Measurements from ENCODE around the gene CD247. TPM values are rescaled to one million over a fixed set of nuclear protein-coding genes. Genes with fewer than 3 reads are reported as not detected.
A peak's percentile ranks its signal among the peaks of the same experiment; 100 is the strongest.

CD247 gene
- polyA plus RNA-seq, 3 donors: 0.37 to 0.92 (median 0.49) TPM

DNA sequence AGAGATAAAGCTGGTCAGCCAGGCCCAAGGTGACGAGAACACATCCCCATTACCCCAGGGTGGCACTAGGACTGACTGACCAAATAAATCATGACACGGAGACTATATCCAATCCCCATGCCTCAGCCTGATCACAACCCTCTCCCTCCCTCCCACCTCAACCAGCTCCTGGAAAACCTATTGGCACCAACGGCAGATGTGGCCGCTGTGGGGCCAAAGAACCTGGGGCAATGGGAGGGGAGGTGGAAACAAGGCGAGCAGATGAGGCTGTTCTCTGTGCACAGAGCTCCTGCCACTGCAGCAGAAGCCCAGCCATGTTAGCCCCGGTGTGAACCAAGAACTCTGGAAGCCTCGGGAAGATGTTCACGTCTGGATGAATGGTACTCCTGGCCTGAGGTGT, 77.6 kb downstream of the CD247 start:
- no peak for DNase-seq (ENCODE audit: low read depth in 3 of 3, low spot score in 2 of 3)

DNA sequence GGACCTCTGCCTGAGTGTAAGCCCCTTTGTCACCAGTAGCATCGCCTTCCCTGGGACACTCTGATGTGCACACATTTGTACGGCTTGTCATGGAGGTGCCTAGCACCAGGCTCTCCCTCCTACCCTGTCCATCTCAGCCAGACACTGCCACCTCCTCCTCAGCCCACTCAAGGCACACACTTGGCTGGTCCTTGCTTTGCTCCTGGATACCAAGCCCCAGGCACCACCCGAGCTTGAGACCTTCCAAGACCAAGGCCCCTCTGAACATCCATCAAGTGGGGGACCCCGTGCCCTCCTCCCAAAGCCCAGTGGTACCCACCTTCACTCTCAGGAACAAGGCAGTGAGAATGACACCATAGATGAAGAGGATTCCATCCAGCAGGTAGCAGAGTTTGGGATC, 78.0 kb downstream of the CD247 start:
- DNase-seq (ENCODE audit: low read depth in 3 of 3, low spot score in 2 of 3): no peak

DNA sequence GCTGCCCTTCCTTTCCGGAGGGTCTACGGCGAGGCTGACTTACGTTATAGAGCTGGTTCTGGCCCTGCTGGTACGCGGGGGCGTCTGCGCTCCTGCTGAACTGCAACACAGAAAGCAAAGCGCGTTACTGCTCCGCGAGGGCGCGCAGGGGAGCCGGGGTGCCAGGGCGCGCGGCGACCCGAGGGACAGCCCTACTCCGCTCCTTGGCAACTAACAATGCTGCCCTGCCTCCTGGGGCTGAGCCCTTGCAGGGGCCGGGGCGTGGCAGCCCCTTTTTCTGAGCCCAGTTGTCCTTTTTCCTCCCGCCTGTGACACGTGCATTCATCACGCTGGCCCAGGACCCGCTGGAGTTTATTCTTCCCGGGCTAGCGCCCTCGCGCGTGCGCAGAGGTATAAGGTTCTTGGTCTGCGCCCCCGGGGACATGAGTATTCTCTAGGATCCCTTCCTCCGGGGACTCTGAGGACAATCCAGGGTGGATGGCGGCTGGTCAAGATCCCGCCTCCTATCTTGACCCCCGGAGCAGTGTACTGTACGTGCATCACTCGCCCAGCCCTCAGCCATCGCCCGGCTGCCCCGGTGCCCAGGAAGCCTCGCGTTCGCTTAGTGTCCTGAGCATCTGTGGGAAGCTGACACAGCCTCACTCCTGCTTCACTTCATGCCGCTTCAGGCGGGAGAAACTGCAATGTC, 78.9 kb downstream of the CD247 start:
- DNase-seq (ENCODE audit: low read depth in 3 of 3, low spot score in 2 of 3): peak in 1 of 3 donors; percentile 41

DNA sequence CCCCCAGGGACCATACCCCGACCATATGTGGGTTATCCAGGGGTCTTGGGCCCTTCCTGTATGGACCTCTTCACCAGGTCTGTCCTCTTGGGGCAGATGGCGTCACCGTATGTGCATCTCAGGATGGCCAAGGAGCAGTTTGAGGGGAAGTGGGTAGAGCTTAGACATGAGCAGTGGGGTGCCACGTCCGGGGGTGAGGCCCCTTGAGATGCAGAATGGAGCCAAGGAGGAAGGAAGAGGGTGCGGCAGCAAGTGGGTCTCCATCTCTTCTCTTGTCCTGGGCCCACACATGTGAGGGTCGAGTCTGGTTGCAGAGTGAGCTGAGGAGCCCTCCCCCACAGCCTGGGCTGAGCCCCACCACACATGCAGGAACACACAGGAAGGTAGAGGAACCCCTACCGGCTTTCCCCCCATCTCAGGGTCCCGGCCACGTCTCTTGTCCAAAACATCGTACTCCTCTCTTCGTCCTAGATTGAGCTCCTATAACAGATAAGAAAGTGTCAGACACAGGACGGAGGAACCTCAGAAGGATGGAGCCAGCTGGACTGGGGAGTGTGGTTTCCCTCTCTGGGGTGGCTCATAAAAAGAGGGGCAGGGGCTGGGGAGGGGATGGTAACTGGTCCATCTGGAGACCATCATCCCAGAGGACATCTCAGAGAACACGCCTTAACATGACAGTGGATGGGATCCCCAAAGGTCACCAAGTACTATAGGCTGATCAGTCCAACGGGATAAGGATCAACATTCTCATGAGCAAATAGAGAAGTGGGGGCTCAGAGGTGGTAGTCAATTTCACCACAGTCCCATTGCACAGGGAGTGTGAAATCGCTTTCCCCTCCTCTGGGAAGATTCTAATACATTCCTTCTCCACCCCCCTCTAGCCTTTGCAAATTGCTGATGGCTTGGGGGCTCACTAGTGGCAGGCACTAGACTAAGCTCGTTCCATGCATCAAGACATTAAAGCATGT, 79.9 kb downstream of the CD247 start:
- DNase-seq (ENCODE audit: low read depth in 3 of 3, low spot score in 2 of 3): no peak

DNA sequence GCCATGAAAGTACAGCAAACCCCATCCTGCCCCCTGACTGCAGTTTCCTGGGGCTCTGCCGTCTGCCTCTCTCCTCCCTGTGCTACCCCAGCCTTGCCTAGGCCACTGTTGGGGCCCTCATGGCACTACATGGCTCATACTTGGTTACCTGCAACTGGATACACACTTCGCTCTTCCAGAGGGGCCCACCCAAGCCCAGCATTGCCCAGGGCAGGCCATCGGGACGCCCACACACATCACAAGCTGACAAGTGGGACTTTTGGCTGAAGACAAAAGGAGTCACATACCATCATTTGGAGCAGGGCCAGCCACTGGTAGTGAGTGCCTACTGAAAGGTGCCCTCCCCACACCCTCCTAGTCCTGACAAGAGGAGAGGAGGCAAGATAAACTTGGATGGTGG, 82.8 kb downstream of the CD247 start:
- DNase-seq (ENCODE audit: low read depth in 3 of 3, low spot score in 2 of 3): no peak

DNA sequence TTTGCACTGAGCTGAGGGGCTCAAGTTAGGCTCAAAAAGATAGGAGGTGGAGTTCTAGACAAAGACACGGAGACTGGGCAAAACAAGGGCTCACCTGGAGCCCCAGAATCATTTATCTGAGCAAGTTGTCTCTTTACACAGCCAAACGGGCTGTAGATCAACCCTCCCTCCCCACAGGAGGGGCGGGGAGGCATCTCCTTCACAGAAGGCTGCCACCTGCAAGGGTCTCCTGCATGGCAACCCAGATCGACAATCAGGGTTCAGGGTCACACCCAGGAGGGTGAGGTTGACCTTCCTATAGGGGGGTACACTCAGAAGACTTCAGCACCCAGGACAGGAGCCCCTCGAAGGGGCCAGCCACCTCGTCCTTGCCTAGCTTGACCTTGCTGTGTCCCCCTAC, 84.0 kb downstream of the CD247 start:
- DNase-seq (ENCODE audit: low read depth in 3 of 3, low spot score in 2 of 3): no peak

DNA sequence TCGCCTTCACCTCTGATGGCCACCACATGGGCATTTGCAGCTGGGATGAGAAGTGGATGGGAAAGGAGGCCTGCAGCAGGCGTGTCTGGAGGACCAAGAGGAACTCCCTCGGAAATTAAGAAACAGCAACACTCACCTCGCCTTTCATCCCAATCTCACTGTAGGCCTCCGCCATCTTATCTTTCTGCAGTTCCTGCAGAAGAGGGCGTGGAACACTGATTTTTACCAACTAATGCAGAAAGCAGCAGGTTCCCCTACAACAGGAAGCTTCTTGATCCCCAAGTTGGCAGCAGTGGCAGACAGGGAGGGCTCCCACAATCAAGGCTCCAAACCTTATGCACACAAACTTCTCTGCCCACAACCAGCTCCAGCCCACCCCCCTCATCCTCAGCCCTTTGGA, 84.4 kb downstream of the CD247 start:
- DNase-seq (ENCODE audit: low read depth in 3 of 3, low spot score in 2 of 3): no peak

DNA sequence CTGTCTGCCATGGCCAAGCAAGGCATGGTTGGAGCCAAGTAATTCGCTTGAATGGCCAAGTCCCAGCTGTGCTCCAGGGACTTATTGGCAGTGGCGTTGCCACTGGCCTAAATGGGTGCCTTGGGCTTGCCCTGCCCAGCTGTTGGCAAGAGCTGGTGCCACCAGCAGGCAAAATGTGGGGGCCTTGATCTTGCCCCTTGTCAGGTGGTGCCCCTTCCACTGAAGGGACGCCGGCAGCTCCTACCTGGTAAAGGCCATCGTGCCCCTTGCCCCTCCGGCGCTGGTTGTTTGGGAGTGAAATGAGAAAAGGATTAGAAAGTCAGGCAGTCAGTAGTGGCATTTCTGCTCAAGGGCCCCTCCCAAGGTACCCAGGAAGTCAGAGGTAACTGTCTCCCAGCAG, 85.5 kb downstream of the CD247 start:
- DNase-seq (ENCODE audit: low read depth in 3 of 3, low spot score in 2 of 3): no peak

DNA sequence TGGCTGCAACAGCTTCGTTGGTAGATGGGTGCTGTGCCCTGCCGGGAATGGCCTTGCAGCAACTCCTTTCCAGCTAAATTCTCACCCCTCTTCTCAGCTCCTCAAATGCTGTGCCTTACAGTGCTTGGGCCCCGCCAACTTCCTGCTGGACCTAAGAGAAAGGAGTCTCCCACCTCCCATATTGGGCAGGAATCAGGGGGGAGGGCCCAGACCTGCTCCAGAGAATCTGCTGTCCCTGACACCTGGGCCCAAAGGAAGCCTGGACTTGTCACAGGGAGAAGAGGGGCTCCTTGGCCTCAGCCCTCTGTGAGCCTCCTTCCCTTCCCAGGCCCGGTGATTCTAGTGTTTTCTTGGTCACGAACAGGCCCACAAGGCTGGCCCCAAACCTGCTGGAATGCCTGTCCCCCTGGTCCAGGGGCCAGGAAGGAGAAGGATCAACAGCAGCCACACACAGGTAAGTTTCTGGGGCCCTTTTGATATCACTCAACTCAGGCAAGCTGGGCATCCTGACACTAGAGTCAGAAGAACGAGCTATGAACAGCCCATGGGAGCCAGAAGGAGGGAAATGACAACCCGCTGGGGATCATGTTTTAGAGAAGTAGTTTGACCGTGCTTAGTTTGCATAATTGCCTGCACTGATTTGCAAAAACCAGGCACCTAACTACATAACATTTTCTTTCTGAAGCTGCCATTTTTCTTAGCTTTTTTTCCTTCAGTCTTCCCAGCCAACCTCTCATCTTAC, 86.2 kb downstream of the CD247 start:
- no peak for DNase-seq (ENCODE audit: low read depth in 3 of 3, low spot score in 2 of 3)

DNA sequence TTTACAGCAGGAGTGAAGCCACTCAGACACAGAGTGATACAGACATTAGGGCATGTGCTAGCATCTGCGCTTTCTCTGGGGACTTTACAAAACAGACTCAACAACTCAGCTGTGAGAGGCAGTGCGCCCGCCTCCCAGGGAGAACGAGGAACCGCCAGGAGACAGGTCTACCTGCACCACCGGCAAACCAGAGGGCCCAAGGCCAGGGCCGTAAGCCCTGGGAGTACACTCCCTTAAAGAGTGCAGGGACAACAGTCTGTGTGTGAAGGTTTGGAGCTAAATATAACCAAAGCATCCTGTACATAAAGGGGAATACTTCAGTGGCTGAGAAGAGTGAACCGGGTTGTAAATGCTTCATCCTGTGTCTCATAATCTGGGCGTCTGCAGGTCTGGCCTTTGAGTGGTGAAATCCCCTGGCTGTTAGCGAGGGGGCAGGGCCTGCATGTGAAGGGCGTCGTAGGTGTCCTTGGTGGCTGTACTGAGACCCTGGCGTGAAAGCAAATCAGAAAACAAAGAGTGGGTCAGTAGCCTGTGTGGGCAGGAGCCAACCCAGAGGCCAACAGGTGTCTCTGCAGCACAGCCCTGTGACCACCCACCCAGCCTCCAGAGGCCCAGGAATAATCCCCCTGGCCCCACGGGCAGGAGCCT, 86.9 kb downstream of the CD247 start:
- DNase-seq (ENCODE audit: low read depth in 3 of 3, low spot score in 2 of 3): no peak

DNA sequence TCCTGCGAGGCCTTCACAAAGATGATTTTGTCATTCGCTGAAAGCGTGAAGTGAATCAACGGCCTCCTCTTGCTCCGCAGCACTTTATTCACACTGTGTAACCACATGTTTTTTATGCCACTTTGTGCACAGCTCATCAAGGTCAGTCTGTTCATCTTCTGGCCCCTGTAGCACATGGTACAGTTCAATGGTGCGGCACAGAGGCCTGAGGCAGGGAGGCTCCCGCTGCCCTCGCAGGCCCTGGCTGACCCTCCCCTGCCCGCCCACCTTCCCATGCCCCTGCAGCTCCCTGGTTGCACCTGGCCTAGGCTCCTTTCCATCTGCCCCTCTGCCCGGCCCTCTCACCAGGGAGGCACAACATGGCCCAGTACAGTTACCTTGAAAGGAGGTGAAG, 87.5 kb downstream of the CD247 start:
- no peak for DNase-seq (ENCODE audit: low read depth in 3 of 3, low spot score in 2 of 3)

DNA sequence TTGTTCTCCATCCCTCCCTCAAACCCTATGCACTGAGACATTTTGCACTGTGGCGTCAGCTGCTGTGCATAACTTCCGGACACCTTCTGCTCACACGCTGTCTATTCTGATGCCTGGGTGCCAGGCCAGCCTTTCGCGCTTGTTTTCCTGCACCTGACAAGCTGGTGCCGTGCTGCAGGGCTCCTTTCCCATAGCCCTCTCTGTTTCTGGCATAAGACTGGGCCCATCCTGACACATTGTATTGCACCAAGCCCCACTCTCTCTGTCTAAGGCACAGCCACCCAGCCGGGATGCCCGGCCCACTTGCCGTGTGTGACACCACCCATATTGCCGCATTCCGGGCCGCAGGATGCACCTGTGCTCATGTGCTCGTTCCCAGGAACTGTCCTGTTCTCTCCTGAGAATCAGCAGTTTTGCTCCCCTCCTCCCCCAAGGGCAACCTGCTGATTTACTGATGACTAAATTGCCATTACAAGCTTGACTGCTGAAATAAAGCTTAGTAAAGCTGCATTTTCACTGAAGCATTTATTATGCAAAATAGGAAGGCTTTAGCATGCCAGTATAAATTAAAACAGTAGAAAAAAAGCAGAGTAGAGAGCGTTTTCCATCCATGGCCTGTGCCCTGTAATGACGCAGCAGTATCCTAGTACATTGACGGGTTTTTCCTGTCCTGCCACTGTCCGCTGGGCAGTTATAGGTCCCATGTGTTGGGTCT, 88.0 kb downstream of the CD247 start:
- DNase-seq (ENCODE audit: low read depth in 3 of 3, low spot score in 2 of 3): no peak

DNA sequence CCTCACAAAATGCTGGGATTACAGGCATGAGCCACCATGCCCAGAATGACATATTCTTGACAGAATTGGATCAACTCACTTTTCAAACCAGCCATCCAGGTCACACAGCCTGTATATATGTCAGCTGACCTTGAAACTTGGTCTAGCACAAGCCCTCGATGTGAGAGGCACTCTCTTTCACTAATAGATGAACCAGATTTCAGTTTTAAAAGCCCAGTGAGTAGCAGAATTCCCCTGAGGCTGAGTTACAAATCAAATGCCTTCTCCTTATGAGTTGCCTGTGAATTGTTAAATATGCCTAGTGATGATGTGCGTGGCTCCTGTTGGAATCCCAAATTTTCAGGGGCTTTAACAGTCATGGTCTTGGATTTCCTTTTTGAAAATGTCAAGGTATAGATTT, 88.7 kb downstream of the CD247 start:
- DNase-seq (ENCODE audit: low read depth in 3 of 3, low spot score in 2 of 3): no peak

DNA sequence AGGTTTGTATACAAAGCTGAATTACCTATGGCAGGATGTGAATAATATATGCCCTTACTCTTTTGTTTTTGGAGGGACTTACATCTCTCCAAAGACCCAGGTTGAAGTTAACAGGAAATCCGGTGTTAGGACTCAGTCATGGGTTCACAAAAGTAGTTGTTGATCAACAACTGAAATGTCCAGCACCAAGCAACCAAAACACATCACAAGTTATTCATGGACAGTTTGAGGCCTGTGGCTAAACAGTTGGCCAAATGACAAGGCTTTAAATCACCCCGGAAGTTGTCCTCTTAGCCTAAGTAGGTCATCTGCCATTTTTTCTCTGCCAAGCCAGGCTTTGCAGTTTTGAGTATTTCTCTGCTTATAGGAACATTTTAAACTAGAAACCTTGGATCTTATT, 89.9 kb downstream of the CD247 start:
- DNase-seq (ENCODE audit: low read depth in 3 of 3, low spot score in 2 of 3): no peak

DNA sequence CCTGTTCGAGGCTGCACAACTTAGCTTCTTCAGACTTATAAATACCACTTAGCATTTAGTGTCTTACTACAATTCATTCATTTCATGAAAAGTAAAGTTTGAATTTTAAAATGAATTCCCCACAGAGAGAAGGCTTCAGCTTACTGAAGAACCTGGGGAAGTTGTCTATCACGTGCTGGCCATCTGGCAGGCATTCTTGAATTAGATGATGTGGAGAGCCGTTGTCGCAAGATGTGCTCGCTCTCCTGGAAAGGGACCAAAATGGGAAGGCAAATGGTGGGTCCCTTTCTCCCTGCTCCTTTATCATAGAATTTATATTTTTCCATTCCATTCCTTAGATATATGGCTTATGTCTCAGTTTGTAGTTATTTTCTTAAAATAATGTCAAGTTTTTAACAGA, 90.5 kb downstream of the CD247 start:
- no peak for DNase-seq (ENCODE audit: low read depth in 3 of 3, low spot score in 2 of 3)

DNA sequence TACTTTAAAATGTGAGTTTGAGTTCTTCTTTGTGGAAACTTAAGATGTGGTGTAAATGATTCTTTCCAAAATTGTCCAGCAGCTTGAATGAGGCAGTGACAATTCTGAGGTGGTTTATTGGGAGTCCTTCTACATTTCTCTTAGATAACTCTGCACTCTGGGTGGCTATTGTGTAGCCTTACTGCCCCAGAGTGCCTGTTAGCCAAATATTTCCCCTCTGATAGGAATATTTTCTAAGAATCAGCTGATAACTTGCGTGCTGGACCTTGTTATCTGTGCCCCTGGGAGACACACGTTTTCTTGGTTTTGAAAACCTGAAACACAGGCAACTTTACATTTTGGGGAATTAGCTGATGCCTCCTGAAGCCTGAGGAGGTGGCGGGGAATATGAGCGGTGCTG, 91.6 kb downstream of the CD247 start:
- no peak for DNase-seq (ENCODE audit: low read depth in 3 of 3, low spot score in 2 of 3)

DNA sequence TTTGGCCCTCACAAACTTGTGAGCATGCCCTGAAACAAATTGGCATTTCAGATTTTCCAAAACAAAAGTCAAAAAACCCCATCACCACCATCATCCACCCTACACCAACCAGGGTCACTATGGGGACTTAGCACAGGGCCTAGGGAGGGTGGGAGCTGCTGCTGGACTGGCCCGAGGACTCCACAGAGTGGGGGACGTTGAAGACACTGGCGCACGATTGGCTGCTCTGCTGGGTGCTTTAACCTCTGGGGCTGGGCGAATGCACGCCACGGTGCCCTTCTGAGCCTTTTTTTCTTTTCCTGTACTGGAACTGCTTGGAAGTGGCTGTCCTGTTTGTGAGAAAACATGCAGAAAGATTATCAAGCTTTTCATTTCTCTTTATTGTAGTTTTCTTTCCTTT, 92.8 kb downstream of the CD247 start:
- no peak for DNase-seq (ENCODE audit: low read depth in 3 of 3, low spot score in 2 of 3)

DNA sequence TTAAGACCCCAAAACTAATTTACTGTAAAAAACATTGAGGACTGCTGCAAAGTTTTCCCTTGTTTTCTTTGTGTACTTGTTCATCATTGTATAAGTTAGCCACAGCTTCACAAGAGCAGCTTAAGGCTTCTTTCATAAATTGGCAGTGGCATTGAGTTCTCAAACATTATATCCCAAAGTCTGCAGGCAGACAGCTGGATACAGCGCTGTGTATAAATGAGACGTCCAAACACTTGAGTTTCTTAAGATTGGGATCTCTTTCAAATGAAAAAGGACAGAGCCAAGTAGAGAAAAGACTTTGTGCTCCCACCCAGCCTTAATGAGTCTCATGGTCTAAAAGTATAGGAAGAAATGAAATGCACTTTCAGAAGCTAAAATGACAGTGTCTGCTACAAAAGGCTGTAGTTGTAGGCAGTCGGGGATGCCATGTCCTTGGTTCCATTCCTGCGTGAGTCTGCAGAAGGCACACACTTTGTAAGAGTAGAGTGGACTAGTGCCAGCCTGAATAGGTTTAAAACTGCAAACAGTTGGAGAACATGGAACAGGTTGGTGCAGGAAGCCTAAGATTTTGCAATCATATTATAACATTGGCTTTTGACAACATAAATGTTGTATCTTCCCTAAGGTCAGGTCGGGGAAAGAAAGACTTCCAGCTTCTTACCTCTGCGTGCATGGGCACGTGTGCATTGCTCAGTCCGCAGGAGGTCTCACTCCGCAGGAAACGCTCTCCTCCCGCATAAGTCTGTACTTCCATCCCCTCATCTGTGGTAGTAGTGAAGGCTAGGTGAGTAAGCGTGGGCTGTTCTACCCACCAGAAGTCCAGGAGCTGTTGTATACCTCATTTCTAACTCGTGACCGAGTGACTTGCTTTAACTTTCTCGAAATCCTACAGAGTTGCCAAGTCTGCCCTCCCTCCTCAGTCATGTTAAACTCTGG, 94.4 kb downstream of the CD247 start:
- DNase-seq (ENCODE audit: low read depth in 3 of 3, low spot score in 2 of 3): no peak

DNA sequence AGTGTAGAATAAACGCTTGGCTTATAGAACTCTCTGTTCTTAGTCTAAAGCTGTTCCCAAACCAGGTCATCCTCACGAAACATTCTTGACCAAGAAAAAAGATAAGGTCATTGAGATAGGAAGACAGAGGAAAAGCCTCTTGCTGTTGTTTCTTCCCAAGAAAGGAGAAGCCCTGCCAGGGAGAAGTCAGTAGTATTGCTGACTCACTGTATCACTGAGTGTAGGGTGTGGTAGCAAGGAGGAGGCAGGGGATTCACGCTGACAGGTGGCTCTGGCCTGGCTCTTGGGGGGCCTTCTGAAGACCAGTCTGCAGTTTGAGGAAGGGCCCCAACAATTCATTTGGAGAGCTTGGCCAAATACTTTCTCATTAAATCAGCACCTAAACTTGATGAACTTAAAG, 97.8 kb downstream of the CD247 start:
- no peak for DNase-seq (ENCODE audit: low read depth in 3 of 3, low spot score in 2 of 3)

All from right renal cortex interstitium (tissue), 3 donors.